ENCODE results near the gene TMEM269.

- no peak for TF ChIP-seq KLF1 (tag; IDR thresholded peaks at IDR 0.05)
- TF ChIP-seq ZBTB33 (CRISPR knock-in tag; IDR thresholded peaks at IDR 0.05): no peak
- TF ChIP-seq ASH1L (IDR thresholded peaks at IDR 0.05; ENCODE audit: borderline replicate concordance, low read depth, partially characterized antibody): no peak
- TF ChIP-seq MNT (conservative IDR thresholded peaks at IDR 0.05): no peak
- no peak for TF ChIP-seq HMG20A (CRISPR knock-in tag; conservative IDR thresholded peaks at IDR 0.05)
- TF ChIP-seq U2AF1 (optimal IDR thresholded peaks at IDR 0.05; ENCODE audit: low read depth, low read length): no peak
- TF ChIP-seq EZH2 (IDR thresholded peaks at IDR 0.05; ENCODE audit: borderline replicate concordance, low read depth, low read length): no peak
- no peak for TF ChIP-seq RB1 (IDR thresholded peaks at IDR 0.05; ENCODE audit: low read depth)
- TF ChIP-seq HNRNPH1 (optimal IDR thresholded peaks at IDR 0.05; ENCODE audit: low read depth, low read length): no peak
- TF ChIP-seq POLR2A (conservative IDR thresholded peaks at IDR 0.05): no peak
- TF ChIP-seq ZNF77 (CRISPR knock-in tag; IDR thresholded peaks at IDR 0.05): no peak
- TF ChIP-seq ZBTB1 (CRISPR knock-in tag; IDR thresholded peaks at IDR 0.05; ENCODE audit: borderline replicate concordance, low read depth): no peak
Measured at GRCh38 chr1:42821690-42822089, 36.9 kb downstream of the TMEM269 start.
